ENCODE results near the gene EPHA2.

GRCh38 chr1:16191309-16191708, 35.4 kb upstream of the EPHA2 start:
- TF ChIP-seq SREBF2 (IDR thresholded peaks at IDR 0.05) (no peak), MAZ (IDR thresholded peaks at IDR 0.05; ENCODE audit: borderline replicate concordance, low read depth, low read length) (no peak), HOXA7 (CRISPR knock-in tag; IDR thresholded peaks at IDR 0.05) (no peak), CEBPB (IDR thresholded peaks at IDR 0.05) (no peak), RFX5 (IDR thresholded peaks at IDR 0.05) (no peak), SMC3 (IDR thresholded peaks at IDR 0.05) (no peak), CTCF (IDR thresholded peaks at IDR 0.05) (no peak), CHD2 (IDR thresholded peaks at IDR 0.05; ENCODE audit: low read length, partially characterized antibody) (no peak), PHF8 (IDR thresholded peaks at IDR 0.05; ENCODE audit: borderline replicate concordance, low read depth) (no peak), ZNF302 (CRISPR knock-in tag; IDR thresholded peaks at IDR 0.05) (no peak), RAD21 (conservative IDR thresholded peaks at IDR 0.05 in 1 of 2, IDR thresholded peaks at IDR 0.05 in 1 of 2) (no peak)

Data from A549 (cell line).